ENCODE results near the gene L3MBTL3. TPM values are rescaled to one million over a fixed set of nuclear protein-coding genes. Genes with fewer than 3 reads are reported as not detected.

L3MBTL3 gene
- total RNA-seq, 2 donors from 2014 or later = 1.8 to 3.1 TPM

DNA sequence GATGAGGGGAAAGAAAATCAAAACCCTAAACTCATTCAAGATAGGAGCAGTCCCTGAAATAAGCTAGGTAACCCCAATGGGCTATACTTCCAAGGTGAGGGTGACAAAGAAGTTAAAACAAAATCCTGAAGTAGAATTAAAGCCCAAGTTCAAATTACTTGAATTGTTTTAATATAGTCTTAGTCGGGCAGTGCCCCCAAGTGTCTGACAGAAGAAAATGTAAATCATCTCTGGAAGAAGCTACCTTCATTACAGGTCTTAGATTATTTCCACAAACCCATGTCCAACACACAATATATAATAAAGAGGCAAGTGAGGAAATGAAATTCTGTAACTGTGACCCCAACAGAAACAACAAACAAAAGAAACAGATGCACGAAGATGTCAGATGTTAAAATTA, 36.8 kb upstream of the L3MBTL3 start:
- no peak for DNase-seq (ENCODE audit: low spot score)
- no peak overlapping the region for H3K4me3 ChIP-seq
- H3K9me3 ChIP-seq = peaks cover 0 to 16% of the 10 kb centered on the region in 2 donors
- H3K27ac ChIP-seq = no peak overlapping the region
- no peaks in the 10 kb centered on the region for H3K27me3 ChIP-seq
- TF ChIP-seq, protein P1, sequence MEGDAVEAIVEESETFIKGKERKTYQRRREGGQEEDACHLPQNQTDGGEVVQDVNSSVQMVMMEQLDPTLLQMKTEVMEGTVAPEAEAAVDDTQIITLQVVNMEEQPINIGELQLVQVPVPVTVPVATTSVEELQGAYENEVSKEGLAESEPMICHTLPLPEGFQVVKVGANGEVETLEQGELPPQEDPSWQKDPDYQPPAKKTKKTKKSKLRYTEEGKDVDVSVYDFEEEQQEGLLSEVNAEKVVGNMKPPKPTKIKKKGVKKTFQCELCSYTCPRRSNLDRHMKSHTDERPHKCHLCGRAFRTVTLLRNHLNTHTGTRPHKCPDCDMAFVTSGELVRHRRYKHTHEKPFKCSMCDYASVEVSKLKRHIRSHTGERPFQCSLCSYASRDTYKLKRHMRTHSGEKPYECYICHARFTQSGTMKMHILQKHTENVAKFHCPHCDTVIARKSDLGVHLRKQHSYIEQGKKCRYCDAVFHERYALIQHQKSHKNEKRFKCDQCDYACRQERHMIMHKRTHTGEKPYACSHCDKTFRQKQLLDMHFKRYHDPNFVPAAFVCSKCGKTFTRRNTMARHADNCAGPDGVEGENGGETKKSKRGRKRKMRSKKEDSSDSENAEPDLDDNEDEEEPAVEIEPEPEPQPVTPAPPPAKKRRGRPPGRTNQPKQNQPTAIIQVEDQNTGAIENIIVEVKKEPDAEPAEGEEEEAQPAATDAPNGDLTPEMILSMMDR (IDR thresholded peaks at IDR 0.05) = no peak
- H3K4me1 ChIP-seq = no peaks in the 10 kb centered on the region
- no peaks in the 10 kb centered on the region for H3K36me3 ChIP-seq

DNA sequence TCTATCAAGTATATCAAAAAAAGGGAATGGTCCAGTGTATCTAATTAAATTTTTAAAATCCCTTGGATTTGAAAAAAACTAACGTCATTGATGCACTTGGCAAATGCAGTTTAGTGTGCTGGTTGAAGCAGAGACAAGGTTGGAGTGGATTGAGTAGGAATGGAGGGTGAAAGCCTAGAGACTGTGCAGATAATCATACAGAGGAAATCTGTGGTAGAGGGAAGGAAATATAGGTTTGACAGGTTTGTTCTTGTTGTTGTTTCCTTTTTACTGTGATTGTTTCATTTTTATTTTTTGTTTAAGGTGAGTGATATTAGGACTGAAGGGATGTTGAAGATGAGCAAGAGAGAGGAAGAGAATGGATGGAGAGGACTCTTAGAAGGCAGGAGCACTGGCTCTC, 29.0 kb upstream of the L3MBTL3 start:
- H3K27ac ChIP-seq = no peak overlapping the region
- no peaks in the 10 kb centered on the region for H3K4me1 ChIP-seq
- H3K9me3 ChIP-seq = no peaks in the 10 kb centered on the region
- H3K4me3 ChIP-seq = no peak overlapping the region
- no peaks in the 10 kb centered on the region for H3K27me3 ChIP-seq
- TF ChIP-seq, protein P1 (IDR thresholded peaks at IDR 0.05) = no peak
- DNase-seq (ENCODE audit: low spot score) = no peak
- no peaks in the 10 kb centered on the region for H3K36me3 ChIP-seq

DNA sequence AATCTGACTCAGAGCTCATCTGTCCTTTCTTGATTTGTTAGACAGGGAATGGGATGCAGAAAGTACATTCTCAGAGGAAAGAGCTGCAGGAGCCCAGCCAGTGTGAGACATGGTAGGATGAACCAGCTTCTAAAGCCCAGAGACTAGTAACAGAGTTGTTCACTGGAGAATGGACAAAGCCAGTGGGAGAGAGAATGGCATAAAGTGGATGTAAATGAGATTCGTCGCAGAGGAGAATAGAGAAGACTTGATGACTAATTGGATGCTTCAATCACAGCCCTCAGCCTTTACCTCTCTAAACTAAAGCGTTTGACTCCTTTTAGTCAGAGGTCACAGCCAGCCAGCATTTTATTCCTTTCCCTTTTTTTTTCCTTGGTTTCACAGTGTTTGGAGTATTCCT, 25.5 kb upstream of the L3MBTL3 start:
- TF ChIP-seq, protein P1 (IDR thresholded peaks at IDR 0.05) = no peak
- H3K4me3 ChIP-seq = no peak overlapping the region
- H3K36me3 ChIP-seq = no peaks in the 10 kb centered on the region
- H3K27ac ChIP-seq = no peak overlapping the region
- no peaks in the 10 kb centered on the region for H3K4me1 ChIP-seq
- no peak for DNase-seq (ENCODE audit: low spot score)
- no peaks in the 10 kb centered on the region for H3K9me3 ChIP-seq
- no peaks in the 10 kb centered on the region for H3K27me3 ChIP-seq

DNA sequence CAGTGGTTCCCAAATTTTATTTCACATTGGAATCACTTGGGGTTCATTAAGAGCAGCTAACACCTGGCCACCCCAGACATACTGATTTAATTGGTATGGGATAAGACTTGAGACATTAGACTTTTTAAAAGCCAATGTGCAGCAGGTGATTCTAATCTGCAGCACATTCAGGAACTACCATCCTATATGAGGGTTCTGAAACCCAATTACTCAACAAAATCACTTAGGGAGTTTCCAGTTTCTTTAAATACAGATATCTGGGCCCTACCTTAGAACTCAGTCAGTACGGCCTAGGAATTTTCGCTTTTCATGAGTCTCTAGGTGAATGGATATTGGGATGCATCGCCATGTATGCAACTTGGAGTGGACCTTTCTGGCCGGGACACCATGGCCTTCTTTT, 24.0 kb upstream of the L3MBTL3 start:
- H3K9me3 ChIP-seq = no peaks in the 10 kb centered on the region
- no peaks in the 10 kb centered on the region for H3K4me1 ChIP-seq
- TF ChIP-seq, protein P1 (IDR thresholded peaks at IDR 0.05) = no peak
- no peak for DNase-seq (ENCODE audit: low spot score)
- H3K36me3 ChIP-seq = no peaks in the 10 kb centered on the region
- H3K4me3 ChIP-seq = no peak overlapping the region
- no peak overlapping the region for H3K27ac ChIP-seq
- no peaks in the 10 kb centered on the region for H3K27me3 ChIP-seq

DNA sequence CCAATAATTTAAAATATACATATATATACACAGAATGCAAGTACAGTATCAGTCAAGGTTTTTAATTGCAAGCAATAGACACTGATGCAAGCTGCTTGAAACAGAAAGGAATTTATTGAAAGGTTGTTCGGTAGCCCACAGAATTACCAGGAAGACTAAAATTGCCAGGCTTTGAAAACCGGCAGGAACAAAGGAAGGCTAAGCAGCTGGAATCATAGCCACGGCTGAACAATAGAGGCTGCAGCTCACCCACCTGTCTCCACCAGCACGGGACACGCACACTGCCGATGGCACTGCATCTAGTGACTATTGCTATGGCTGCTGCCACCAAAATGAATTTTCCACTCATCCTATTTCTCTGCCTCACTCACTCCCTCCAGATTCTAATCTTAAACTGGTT, 22.0 kb upstream of the L3MBTL3 start:
- H3K4me3 ChIP-seq = no peak overlapping the region
- no peaks in the 10 kb centered on the region for H3K36me3 ChIP-seq
- TF ChIP-seq, protein P1 (IDR thresholded peaks at IDR 0.05) = no peak
- no peak for DNase-seq (ENCODE audit: low spot score)
- no peaks in the 10 kb centered on the region for H3K9me3 ChIP-seq
- H3K27ac ChIP-seq = no peak overlapping the region
- H3K27me3 ChIP-seq = no peaks in the 10 kb centered on the region
- no peaks in the 10 kb centered on the region for H3K4me1 ChIP-seq
